HCT116 (cell line): Measurements from ENCODE around the gene EVC. TPM values are rescaled to one million over a fixed set of nuclear protein-coding genes. Genes with fewer than 3 reads are reported as not detected.
"Not testable (repeated sequence)": the region's sequence is repeated elsewhere in the genome, so short reads cannot be mapped to it uniquely, and the experiment has no call there.

Source experiments
- ATAC-seq: fragments of 200-7000 bp; cut with Tn5 transposase; 2 replicates; pipeline ENCODE4 v1.9.1; 2020; ENCODE audit warnings: mild to moderate bottlenecking, moderate library complexity
- BruUV-seq: library from RNA; stranded (reverse); fragments of 400-500 nt; replicated peaks from 2 replicates; lab custom pipeline; 2021; lab: Mats Ljungman, UMichigan
- CTCF ChIA-PET: fragments of 300-600 bp; sonication (Branson Sonifier 250); formaldehyde crosslinking; loops from one replicate; lab custom pipeline; 2021; ENCODE audit warnings: antibody characterized with exemption; lab: Charles Lee
- POLR2A ChIA-PET: fragments of 300-600, 350-600 bp; sonication (Branson Sonifier 250); formaldehyde crosslinking; loops from one replicate; lab custom pipeline; 2021; ENCODE audit warnings: antibody characterized with exemption; lab: Charles Lee
- RAD21 ChIA-PET, 2 experiments: fragments of 300-600 bp; sonication (Branson Sonifier 250); formaldehyde crosslinking; loops; one replicate each; lab custom pipeline; 2023; ENCODE audit warnings: low total read pairs in 2 of 2; ENCODE audit not compliant: uncharacterized antibody in 2 of 2, unreplicated experiment in 2 of 2, low non-redundant PET in 1 of 2; lab: Charles Lee
- DNase-seq: peaks from one replicate; pipeline ENCODE4 v3.0.0-alpha.2; 2010; ENCODE audit warnings: low read depth, low spot score
- H2AFZ ChIP-seq: fragments of 200-600 bp; shearing (Covaris generic), sonication (generic); 2 replicates; pipeline ENCODE4 v1.6.1; 2017; ENCODE audit warnings: low read depth, mixed run types, mixed read lengths, antibody characterized with exemption, low read length; ENCODE audit not compliant: poor library complexity, severe bottlenecking
- H3K27ac ChIP-seq: 2 replicates; pipeline ENCODE4 v1.5.1; 2012; ENCODE audit warnings: low read depth, low read length
- H3K27me3 ChIP-seq: fragments of 200-600 bp; sonication (generic); 2 replicates; pipeline ENCODE4 v1.6.1; 2016; ENCODE audit warnings: mixed run types, low read length, mixed read lengths; ENCODE audit not compliant: insufficient read depth
- H3K36me3 ChIP-seq, 2 experiments: fragments of 200-500 bp in 1 of 2; fragments of 200-600 bp in 1 of 2; sonication (Bioruptor generic) in 1 of 2; sonication (generic) in 1 of 2; 2 replicates each; pipeline versions ENCODE4 v1.5.1 to v1.6.1; 2014 to 2016; ENCODE audit warnings: low read length in 2 of 2, inconsistent platforms in 1 of 2, mixed read lengths in 1 of 2, mixed run types in 1 of 2; ENCODE audit not compliant: insufficient read depth in 2 of 2, control insufficient read depth in 1 of 2
- H3K4me1 ChIP-seq, 2 experiments: fragments of 200-600 bp in 1 of 2; sonication (generic) in 1 of 2; 2 replicates each; pipeline versions ENCODE4 v1.5.1 to v1.6.1; 2012 to 2017; ENCODE audit warnings: low read length in 2 of 2, inconsistent platforms in 1 of 2, mild to moderate bottlenecking in 1 of 2, mixed read lengths in 1 of 2, mixed run types in 1 of 2, moderate library complexity in 1 of 2; ENCODE audit not compliant: insufficient read depth in 2 of 2, control insufficient read depth in 1 of 2
- H3K4me2 ChIP-seq: fragments of 200-600 bp; sonication (generic); 2 replicates; pipeline ENCODE4 v1.6.1; 2017; ENCODE audit warnings: mixed run types, low read length, mixed read lengths
- H3K4me3 ChIP-seq, 2 experiments: fragments of 200-600 bp in 1 of 2; sonication (generic) in 1 of 2; replicated peaks in 1 of 2; 2 replicates each; pipeline ENCODE4 v1.5.1; 2011 to 2016; ENCODE audit warnings: low read length in 2 of 2, control low read depth in 1 of 2, low read depth in 1 of 2, mild to moderate bottlenecking in 1 of 2, mixed read lengths in 1 of 2, mixed run types in 1 of 2
- H3K79me2 ChIP-seq: fragments of 200-600 bp; sonication (generic); 2 replicates; pipeline ENCODE4 v1.6.1; 2017; ENCODE audit warnings: mild to moderate bottlenecking, mixed run types, low read length, moderate library complexity, mixed read lengths; ENCODE audit not compliant: insufficient read depth
- H3K9ac ChIP-seq: fragments of 200-600 bp; sonication (generic); 2 replicates; pipeline ENCODE4 v1.6.1; 2016; ENCODE audit warnings: low read length, mixed read lengths
- H3K9me2 ChIP-seq: fragments of 200-600 bp; sonication (generic), shearing (Covaris generic); 2 replicates; pipeline ENCODE4 v1.6.1; 2017; ENCODE audit warnings: mixed run types, mild to moderate bottlenecking, moderate library complexity; ENCODE audit not compliant: insufficient read depth
- H3K9me3 ChIP-seq, 2 experiments: fragments of 200-500 bp in 1 of 2; fragments of 200-600 bp in 1 of 2; sonication (Bioruptor generic) in 1 of 2; sonication (generic) in 1 of 2; 2 replicates each; pipeline ENCODE4 v1.6.1; 2014 to 2017; ENCODE audit warnings: low read length in 2 of 2, mixed read lengths in 2 of 2, inconsistent platforms in 1 of 2, low read depth in 1 of 2, mild to moderate bottlenecking in 1 of 2, mixed run types in 1 of 2, moderate library complexity in 1 of 2; ENCODE audit not compliant: control insufficient read depth in 1 of 2, insufficient read depth in 1 of 2
- H4K20me1 ChIP-seq: fragments of 200-600 bp; sonication (generic), shearing (Covaris generic); 2 replicates; pipeline ENCODE4 v1.6.1; 2017; ENCODE audit warnings: mixed run types, mild to moderate bottlenecking, moderate library complexity; ENCODE audit not compliant: insufficient read depth
- CEBPB ChIP-seq: IDR thresholded peaks from 2 replicates; pipeline ENCODE4 v1.6.1; 2012; ENCODE audit warnings: low read depth
- ELF1 ChIP-seq: IDR thresholded peaks from 2 replicates; pipeline ENCODE4 v1.6.1; 2012; ENCODE audit warnings: low read depth, borderline replicate concordance
- EZH2phosphoT487 ChIP-seq: fragments of 200-600 bp; IDR thresholded peaks from 2 replicates; pipeline ENCODE4 v1.6.1; 2018; ENCODE audit warnings: antibody characterized with exemption, borderline replicate concordance
- POLR2AphosphoS5 ChIP-seq: IDR thresholded peaks from 2 replicates; pipeline ENCODE4 v1.6.1; 2011; ENCODE audit warnings: mild to moderate bottlenecking, low read depth, low read length, moderate library complexity
- SIN3A ChIP-seq: IDR thresholded peaks from 2 replicates; pipeline ENCODE4 v1.6.1; 2012; ENCODE audit warnings: low read depth
- SRF ChIP-seq: IDR thresholded peaks from 2 replicates; pipeline ENCODE4 v1.6.1; 2012; ENCODE audit warnings: low read depth
- TCF7L2 ChIP-seq: IDR thresholded peaks from 2 replicates; pipeline ENCODE4 v1.7.0; 2011; ENCODE audit warnings: borderline replicate concordance, inconsistent platforms; ENCODE audit not compliant: insufficient read depth, insufficient read length; ENCODE audit errors: extremely low read depth
- intact Hi-C: fragments of 100-400 bp; cut with micrococcal nuclease; formaldehyde crosslinking; loops from 2 replicates; pipeline ENCODE4 v1.10.0; 2022
- total RNA-seq: library from RNA; stranded (reverse); gene quantifications from one replicate; pipeline ENCODE4 v1.2.1, GENCODE V29; 2021; ENCODE audit not compliant: unreplicated experiment
- TF ChIP-seq, protein P1 (sequence below): IDR thresholded peaks from 2 replicates; pipeline ENCODE4 v1.6.1; 2012

The EVC gene
- total RNA-seq, 1 experiment from 2014 or later, result 0.15 TPM

DNA sequence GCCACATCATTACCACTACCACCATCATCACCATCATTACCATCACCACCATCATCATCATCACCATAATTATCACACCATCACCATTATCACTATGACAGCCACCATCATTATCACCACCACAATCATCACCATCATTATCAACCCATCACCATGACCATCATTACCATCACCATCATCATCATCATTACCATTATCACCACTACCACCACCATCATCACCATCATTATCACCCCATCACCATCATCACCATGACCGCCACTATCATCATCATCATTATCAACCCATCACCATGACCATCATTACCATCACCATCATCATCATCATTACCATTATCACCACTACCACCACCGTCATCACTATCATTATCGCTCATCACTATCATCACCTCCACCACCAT, 145.4 kb downstream of the EVC start:
- H3K9me3 ChIP-seq, H3K36me3 ChIP-seq, H3K4me2 ChIP-seq, H3K9me2 ChIP-seq, CTCF ChIA-PET, ATAC-seq, H2AFZ ChIP-seq, H4K20me1 ChIP-seq, H3K79me2 ChIP-seq, H3K27ac ChIP-seq, RAD21 ChIA-PET, H3K9ac ChIP-seq, POLR2A ChIA-PET, intact Hi-C loops, DNase-seq, BruUV-seq, H3K4me1 ChIP-seq, H3K4me3 ChIP-seq: not testable (repeated sequence)
- H3K27me3 ChIP-seq, result peaks cover 58% of the 10 kb centered on the region

DNA sequence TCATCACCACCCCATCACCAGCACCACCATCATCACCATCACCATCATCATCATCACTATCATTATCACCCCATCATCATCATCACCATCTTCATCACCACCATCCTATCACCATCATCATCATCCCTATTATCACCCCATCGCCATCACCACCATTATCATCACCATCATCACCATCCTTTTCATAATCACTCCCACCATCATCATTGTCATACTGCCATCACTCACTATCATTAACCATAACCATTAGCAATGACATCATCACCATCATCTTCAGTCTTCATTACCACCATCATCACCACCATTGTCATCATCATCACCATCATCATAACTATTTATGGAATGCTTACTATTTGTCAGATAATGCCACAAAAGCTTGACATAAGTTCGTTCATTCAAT, 146.2 kb downstream of the EVC start:
- H3K4me1 ChIP-seq, result no peaks in the 10 kb centered on the region
- BruUV-seq, result no TSS peak
- no peak for ATAC-seq

More for the DNA sequence above, 146.2 kb downstream of the EVC start:
- no peak overlapping the region for H3K27ac ChIP-seq
- no peak for TF ChIP-seq POLR2AphosphoS5
- no peak for TF ChIP-seq TCF7L2
- no peak for TF ChIP-seq SRF
- TF ChIP-seq, protein P1, sequence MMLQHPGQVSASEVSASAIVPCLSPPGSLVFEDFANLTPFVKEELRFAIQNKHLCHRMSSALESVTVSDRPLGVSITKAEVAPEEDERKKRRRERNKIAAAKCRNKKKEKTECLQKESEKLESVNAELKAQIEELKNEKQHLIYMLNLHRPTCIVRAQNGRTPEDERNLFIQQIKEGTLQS, result no peak
- TF ChIP-seq ELF1, result no peak
- TF ChIP-seq SIN3A, result no peak
- no peak for TF ChIP-seq CEBPB
- no peak for TF ChIP-seq EZH2phosphoT487
- H3K4me3 ChIP-seq, result no peak overlapping the region
- H3K9me2 ChIP-seq, result no peaks in the 10 kb centered on the region
- intact Hi-C loops, result no loop called here
- H3K36me3 ChIP-seq, result no peaks in the 10 kb centered on the region
- no peaks in the 10 kb centered on the region for H3K9me3 ChIP-seq
- H3K9ac ChIP-seq, result no peak overlapping the region
- DNase-seq, result no peak
- ChIA-PET RAD21 (no interaction called here), POLR2A (no interaction called here), CTCF (no interaction called here)
- no peaks in the 10 kb centered on the region for H4K20me1 ChIP-seq
- peaks cover 58% of the 10 kb centered on the region for H3K27me3 ChIP-seq
- no peak overlapping the region for H3K4me2 ChIP-seq
- H3K79me2 ChIP-seq, result no peaks in the 10 kb centered on the region
- H2AFZ ChIP-seq, result no peak overlapping the region
